MCF 10A (cell line): ENCODE measurements around the gene TTC23. TPM values are rescaled to one million over a fixed set of nuclear protein-coding genes. Genes with fewer than 3 reads are reported as not detected.

Source experiments
- BruUV-seq: library from RNA; stranded (reverse); fragments of 400-500 nt; replicated peaks from 2 replicates; lab custom pipeline; 2021; lab: Mats Ljungman, UMichigan
- CTCF ChIA-PET: fragments of 300-600 bp; sonication (Branson Sonifier 250); formaldehyde crosslinking; extraction: SDS; loops from one replicate; lab custom pipeline; 2021; ENCODE audit warnings: antibody characterized with exemption, inconsistent platforms; lab: Yijun Ruan, JAX
- POLR2A ChIA-PET: fragments of 300-600, 350-650 bp; sonication (Branson Sonifier 250); formaldehyde crosslinking; extraction: SDS; loops from one replicate; lab custom pipeline; 2020; ENCODE audit warnings: antibody characterized with exemption, inconsistent platforms; lab: Yijun Ruan, JAX
- DNase-seq: peaks from one replicate; pipeline ENCODE4 v3.0.0-alpha.2; 2018; ENCODE audit not compliant: unreplicated experiment
- H3K27ac Mint-ChIP-seq: one replicate; pipeline ENCODE4 v1.8.0; 2022; ENCODE audit warnings: mild to moderate bottlenecking, low read depth, mixed read lengths; ENCODE audit not compliant: unreplicated experiment
- H3K27me3 Mint-ChIP-seq: one replicate; pipeline ENCODE4 v1.8.0; 2022; ENCODE audit warnings: mixed read lengths; ENCODE audit not compliant: insufficient read depth, unreplicated experiment
- H3K36me3 Mint-ChIP-seq: one replicate; pipeline ENCODE4 v1.8.0; 2022; ENCODE audit warnings: mild to moderate bottlenecking, moderate library complexity, mixed read lengths; ENCODE audit not compliant: insufficient read depth, unreplicated experiment
- H3K4me1 Mint-ChIP-seq: one replicate; pipeline ENCODE4 v1.8.0; 2022; ENCODE audit warnings: mixed read lengths; ENCODE audit not compliant: insufficient read depth, unreplicated experiment
- H3K4me3 Mint-ChIP-seq: one replicate; pipeline ENCODE4 v1.8.0; 2022; ENCODE audit warnings: mild to moderate bottlenecking, moderate library complexity, mixed read lengths; ENCODE audit not compliant: unreplicated experiment
- H3K9me3 Mint-ChIP-seq: one replicate; pipeline ENCODE4 v1.8.0; 2022; ENCODE audit warnings: mixed read lengths; ENCODE audit not compliant: unreplicated experiment
- CTCF ChIP-seq: fragments of 200-600 bp; IDR thresholded peaks from one replicate; pipeline ENCODE4 v1.8.0; 2022; ENCODE audit warnings: antibody characterized with exemption, mild to moderate bottlenecking; ENCODE audit not compliant: unreplicated experiment
- intact Hi-C: fragments of 100-400 bp; cut with micrococcal nuclease; formaldehyde crosslinking; loops from 2 replicates; pipeline ENCODE4 v1.14.1; 2022
- total RNA-seq: library from RNA; stranded (reverse); gene quantifications from 2 replicates; pipeline ENCODE4 v1.2.3, GENCODE V29; 2022

The TTC23 gene
- total RNA-seq, 1 experiment from 2014 or later = 15.1 TPM

- intact Hi-C loops = no loop called here
- H3K27ac Mint-ChIP-seq = no peak overlapping the region
- H3K4me3 Mint-ChIP-seq = no peak overlapping the region
- H3K4me1 Mint-ChIP-seq = no peaks in the 10 kb centered on the region
- no peak for TF ChIP-seq CTCF
- H3K36me3 Mint-ChIP-seq = peaks cover 6% of the 10 kb centered on the region
- POLR2A ChIA-PET = no interaction called here
- BruUV-seq = no TSS peak
- no peaks in the 10 kb centered on the region for H3K27me3 Mint-ChIP-seq
- CTCF ChIA-PET = interaction anchor here (1.0 to 1.4 kb wide), 2 partner anchors 37 to 39 kb away, joined by 3 to 4 read pairs; no protein-coding TSS in a partner anchor
- no peak for DNase-seq
- no peaks in the 10 kb centered on the region for H3K9me3 Mint-ChIP-seq
Measured at GRCh38 chr15:99139276-99139675, 110.1 kb downstream of the TTC23 start.

GRCh38 chr15:99138491-99138982 lies 110.8 kb downstream of the TTC23 start:
- H3K9me3 Mint-ChIP-seq = no peaks in the 10 kb centered on the region
- DNase-seq = no peak
- H3K4me3 Mint-ChIP-seq = no peak overlapping the region
- ChIA-PET POLR2A (no interaction called here), CTCF (interaction anchor here (1.0 kb wide), 1 partner anchor 36 kb away, joined by 3 read pairs; no protein-coding TSS in a partner anchor)
- intact Hi-C loops = no loop called here
- H3K36me3 Mint-ChIP-seq = peaks cover 10% of the 10 kb centered on the region
- H3K27ac Mint-ChIP-seq = no peak overlapping the region
- H3K27me3 Mint-ChIP-seq = no peaks in the 10 kb centered on the region
- no TSS peak for BruUV-seq
- no peaks in the 10 kb centered on the region for H3K4me1 Mint-ChIP-seq
- TF ChIP-seq CTCF = no peak

- POLR2A ChIA-PET = interaction anchor here (0.7 kb wide), 1 partner anchor 71 kb away, joined by 3 read pairs; no protein-coding TSS in a partner anchor
- no TSS peak for BruUV-seq
- Mint-ChIP-seq H3K27ac (no peak overlapping the region), H3K4me1 (no peaks in the 10 kb centered on the region), H3K9me3 (no peaks in the 10 kb centered on the region), H3K4me3 (no peak overlapping the region), H3K27me3 (no peaks in the 10 kb centered on the region), H3K36me3 (peaks cover 10% of the 10 kb centered on the region)
- DNase-seq = no peak
- intact Hi-C loops = no loop called here
- no peak for TF ChIP-seq CTCF
- CTCF ChIA-PET = interaction anchor here (0.6 kb wide), 1 partner anchor 11 kb away, joined by 3 read pairs; no protein-coding TSS in a partner anchor
Measured at GRCh38 chr15:99137877-99138276, 111.5 kb downstream of the TTC23 start.

- Mint-ChIP-seq H3K4me1 (no peaks in the 10 kb centered on the region), H3K27ac (no peak overlapping the region), H3K36me3 (peaks cover 10% of the 10 kb centered on the region), H3K27me3 (no peaks in the 10 kb centered on the region), H3K9me3 (no peaks in the 10 kb centered on the region), H3K4me3 (no peak overlapping the region)
- ChIA-PET CTCF (interaction anchor here (0.6 kb wide), 1 partner anchor 614 kb away, joined by 3 read pairs; no protein-coding TSS in a partner anchor), POLR2A (interaction anchor here (0.7 kb wide), 1 partner anchor 70 kb away, joined by 3 read pairs; no protein-coding TSS in a partner anchor)
- intact Hi-C loops = no loop called here
- no peak for DNase-seq
- BruUV-seq = no TSS peak
- TF ChIP-seq CTCF = no peak
Measured at GRCh38 chr15:99137111-99137546, 112.3 kb downstream of the TTC23 start.
